Endodermal cell (in vitro differentiated cells): ENCODE measurements around the gene DPEP2NB. TPM values are rescaled to one million over a fixed set of nuclear protein-coding genes. Genes with fewer than 3 reads are reported as not detected.

Experiments
- DNase-seq: peaks from one replicate; pipeline ENCODE4 v3.0.0-alpha.2; 2017
- H3K27ac ChIP-seq: 2 replicates; pipeline ENCODE4 v1.5.1; 2013; ENCODE audit warnings: mild to moderate bottlenecking, low read depth, low read length, moderate library complexity
- H3K27me3 ChIP-seq: 2 replicates; pipeline ENCODE4 v1.6.1; 2013; ENCODE audit warnings: mild to moderate bottlenecking, low read length, moderate library complexity; ENCODE audit not compliant: insufficient read depth, control insufficient read depth, poor library complexity, severe bottlenecking
- H3K36me3 ChIP-seq: 2 replicates; pipeline ENCODE4 v1.7.0; 2013; ENCODE audit warnings: mild to moderate bottlenecking, low read length, moderate library complexity; ENCODE audit not compliant: control insufficient read depth, insufficient read depth
- H3K4me1 ChIP-seq: one replicate; pipeline ENCODE4 v1.7.0; 2013; ENCODE audit warnings: low read length; ENCODE audit not compliant: control insufficient read depth, insufficient read depth
- H3K4me3 ChIP-seq: 2 replicates; pipeline ENCODE4 v1.5.1; 2013; ENCODE audit warnings: mild to moderate bottlenecking, low read length, moderate library complexity
- H3K9ac ChIP-seq: 2 replicates; pipeline ENCODE4 v1.6.1; 2013; ENCODE audit warnings: mild to moderate bottlenecking, low read length, moderate library complexity; ENCODE audit not compliant: poor library complexity, severe bottlenecking; ENCODE audit errors: extremely low read depth
- H3K9me3 ChIP-seq: 2 replicates; pipeline ENCODE4 v1.6.1; 2013; ENCODE audit warnings: mild to moderate bottlenecking, low read length, moderate library complexity; ENCODE audit not compliant: control insufficient read depth
- H3K27ac Mint-ChIP-seq: 2 replicates; pipeline ENCODE4 v1.8.0; 2020; ENCODE audit warnings: mixed read lengths
- H3K27me3 Mint-ChIP-seq: 2 replicates; pipeline ENCODE4 v1.8.0; 2021; ENCODE audit warnings: mild to moderate bottlenecking, mixed read lengths; ENCODE audit not compliant: insufficient read depth
- H3K36me3 Mint-ChIP-seq: 2 replicates; pipeline ENCODE4 v1.8.0; 2020; ENCODE audit warnings: low read depth, mixed read lengths
- H3K4me1 Mint-ChIP-seq: 2 replicates; pipeline ENCODE4 v1.8.0; 2020; ENCODE audit warnings: mixed read lengths
- H3K4me3 Mint-ChIP-seq: 2 replicates; pipeline ENCODE4 v1.8.0; 2020; ENCODE audit warnings: mild to moderate bottlenecking, moderate library complexity, mixed read lengths
- H3K9me3 Mint-ChIP-seq: 2 replicates; pipeline ENCODE4 v1.8.0; 2020; ENCODE audit warnings: mild to moderate bottlenecking, mixed read lengths
- WGBS, 2 experiments: methylation state at CpG; one replicate each; pipeline versions ENCODE4 v1.1.5 to v1.1.7; 2013; ENCODE audit warnings: missing lambda C conversion rate in 2 of 2, mixed read lengths in 1 of 2; ENCODE audit not compliant: insufficient coverage in 1 of 2, insufficient read length in 1 of 2; 5-methylcytosine and 5-hydroxymethylcytosine counted together
- total RNA-seq, 2 donors: library from RNA; stranded (reverse); fragmentation: NEBNext Ultra II Directional in 1 of 2; extraction: Animal tissue kit (Norgen Biotek cat#: 25700) in 1 of 2; gene quantifications; 2 replicates in 1 of 2; 3 replicates in 1 of 2; pipeline ENCODE4 v1.2.1, GENCODE V29; 2021
- TF ChIP-seq, protein P1 (sequence below): fragments of 200-600 bp; sonication (generic); conservative IDR thresholded peaks from 2 replicates; pipeline ENCODE4 v1.5.0; 2021; ENCODE audit warnings: antibody characterized with exemption, mild to moderate bottlenecking

DPEP2NB gene
- total RNA-seq, 2 donors from 2014 or later: not detected

DNA sequence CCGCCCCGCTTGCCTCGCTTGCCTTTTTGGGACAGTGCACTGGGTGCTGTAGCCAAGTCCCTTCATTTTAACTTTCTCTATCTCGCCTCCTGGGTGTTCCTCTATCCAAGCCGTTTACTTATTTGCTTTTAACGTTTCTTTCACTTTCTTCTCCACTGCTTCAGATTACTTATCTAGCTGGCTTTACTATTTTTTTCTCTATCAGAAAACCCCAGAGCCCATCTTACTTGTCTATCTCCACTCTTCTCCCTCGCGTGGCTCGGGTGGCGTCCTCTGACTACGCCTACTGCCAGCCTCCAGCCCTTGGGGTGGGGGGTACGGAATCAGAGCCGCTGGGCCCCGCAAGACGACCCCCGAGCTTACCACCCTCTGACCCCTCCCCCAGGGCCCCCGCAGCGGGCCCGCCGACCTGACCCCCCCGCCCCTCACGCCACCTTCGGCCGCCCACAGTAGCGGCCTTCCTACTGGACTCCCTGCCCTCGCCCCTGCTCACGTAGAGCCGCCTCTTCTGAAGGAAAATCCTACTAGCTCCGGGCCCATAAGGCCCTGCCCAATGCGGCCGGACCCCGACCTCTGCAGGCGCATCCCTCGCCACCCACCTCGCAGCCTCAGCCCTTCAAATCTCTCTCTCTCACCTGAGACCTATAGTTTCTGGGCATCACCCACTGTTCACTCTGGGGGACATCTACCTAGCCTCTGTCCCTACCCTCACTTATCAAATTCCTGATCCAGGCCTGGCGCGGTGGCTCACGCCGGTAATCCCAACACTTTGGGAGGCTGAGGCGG is 46.3 kb downstream of the DPEP2NB start:
- Histone ChIP-seq H3K27me3 (no peaks in the 10 kb centered on the region), H3K4me1 (peaks cover 15% of the 10 kb centered on the region), H3K36me3 (peaks cover 3% of the 10 kb centered on the region), H3K9me3 (no peaks in the 10 kb centered on the region), H3K27ac (no peak overlapping the region), H3K9ac (no peak overlapping the region), H3K4me3 (no peak overlapping the region)
- Mint-ChIP-seq H3K4me3 (peak overlapping the region; percentile 81), H3K9me3 (no peaks in the 10 kb centered on the region), H3K36me3 (no peaks in the 10 kb centered on the region), H3K4me1 (peaks cover 21% of the 10 kb centered on the region), H3K27ac (peak overlapping the region; percentile 75), H3K27me3 (peaks cover 15% of the 10 kb centered on the region)
- 72 to 86% methylated on average over 26 to 38 of the region's 40 CpGs for WGBS, 2 experiments
- DNase-seq: peak; percentile 90
- TF ChIP-seq, protein P1, sequence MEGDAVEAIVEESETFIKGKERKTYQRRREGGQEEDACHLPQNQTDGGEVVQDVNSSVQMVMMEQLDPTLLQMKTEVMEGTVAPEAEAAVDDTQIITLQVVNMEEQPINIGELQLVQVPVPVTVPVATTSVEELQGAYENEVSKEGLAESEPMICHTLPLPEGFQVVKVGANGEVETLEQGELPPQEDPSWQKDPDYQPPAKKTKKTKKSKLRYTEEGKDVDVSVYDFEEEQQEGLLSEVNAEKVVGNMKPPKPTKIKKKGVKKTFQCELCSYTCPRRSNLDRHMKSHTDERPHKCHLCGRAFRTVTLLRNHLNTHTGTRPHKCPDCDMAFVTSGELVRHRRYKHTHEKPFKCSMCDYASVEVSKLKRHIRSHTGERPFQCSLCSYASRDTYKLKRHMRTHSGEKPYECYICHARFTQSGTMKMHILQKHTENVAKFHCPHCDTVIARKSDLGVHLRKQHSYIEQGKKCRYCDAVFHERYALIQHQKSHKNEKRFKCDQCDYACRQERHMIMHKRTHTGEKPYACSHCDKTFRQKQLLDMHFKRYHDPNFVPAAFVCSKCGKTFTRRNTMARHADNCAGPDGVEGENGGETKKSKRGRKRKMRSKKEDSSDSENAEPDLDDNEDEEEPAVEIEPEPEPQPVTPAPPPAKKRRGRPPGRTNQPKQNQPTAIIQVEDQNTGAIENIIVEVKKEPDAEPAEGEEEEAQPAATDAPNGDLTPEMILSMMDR: peak; percentile 10

DNA sequence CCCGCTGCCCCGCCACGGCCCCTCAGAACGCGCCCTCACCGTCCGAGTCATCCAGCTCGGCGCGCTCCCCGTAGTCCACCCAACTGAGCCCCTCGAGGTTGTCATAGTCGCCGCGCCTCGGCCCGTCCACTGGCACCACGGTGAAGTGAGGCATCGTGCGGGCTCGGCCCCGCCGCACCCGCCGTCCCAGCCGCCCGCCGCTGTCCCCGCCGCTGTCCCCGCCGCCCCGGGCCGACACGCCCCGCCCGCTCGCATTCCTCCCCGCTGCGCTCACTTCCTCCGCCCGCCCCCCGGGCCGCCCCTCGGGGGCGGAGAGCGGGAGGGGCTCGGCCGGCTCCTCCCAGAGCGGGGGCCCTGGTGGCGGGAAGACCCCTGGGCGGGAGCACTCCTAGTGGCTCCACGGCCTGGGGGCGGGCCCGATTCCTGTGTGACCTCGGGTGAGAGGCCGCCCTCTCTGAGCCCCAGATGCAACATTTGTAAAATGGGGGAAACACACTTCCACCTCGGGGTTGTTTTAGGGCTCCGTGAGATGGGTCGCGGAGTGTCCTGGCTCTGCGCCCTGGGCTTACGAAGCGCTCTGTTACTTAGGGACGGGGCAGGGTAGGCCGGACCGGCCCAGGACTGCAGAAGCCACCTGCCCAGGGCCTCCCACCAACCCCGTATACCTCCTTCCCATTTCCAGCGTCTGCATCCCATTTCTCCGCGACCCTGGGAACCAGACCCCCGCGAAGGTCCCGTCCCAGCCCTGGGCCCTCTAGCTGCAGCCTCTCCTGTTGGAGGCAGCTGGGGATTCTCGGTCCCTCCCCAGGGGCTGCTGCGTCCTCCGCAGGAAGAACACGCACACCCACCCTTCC is 47.1 kb downstream of the DPEP2NB start, which contains the start of gene SLC12A4:
Gene SLC12A4 (minus strand): TSS at position 238 of the 854 bp plus-strand sequence. CDS start 84 bp downstream, at position 154.
- Mint-ChIP-seq H3K36me3 (no peaks in the 10 kb centered on the region), H3K4me3 (peak within 1 kb of the TSS; percentile 81), H3K4me1 (peaks cover 21% of the 10 kb centered on the region), H3K27ac (peak within 1 kb of the TSS; percentile 81), H3K9me3 (no peaks in the 10 kb centered on the region), H3K27me3 (peaks cover 15% of the 10 kb centered on the region)
- Histone ChIP-seq H3K4me1 (peaks cover 16% of the 10 kb centered on the region), H3K9me3 (no peaks in the 10 kb centered on the region), H3K4me3 (peak within 1 kb of the TSS; percentile 95), H3K27ac (no peak within 1 kb of the TSS), H3K9ac (peak within 1 kb of the TSS; percentile 76), H3K36me3 (peaks cover 6% of the 10 kb centered on the region), H3K27me3 (no peaks in the 10 kb centered on the region)
- 17 to 40% methylated on average over 26 to 77 of the region's 78 CpGs for WGBS, 2 experiments
- peak; percentile 94 for DNase-seq
- TF ChIP-seq, protein P1: no peak

DNA sequence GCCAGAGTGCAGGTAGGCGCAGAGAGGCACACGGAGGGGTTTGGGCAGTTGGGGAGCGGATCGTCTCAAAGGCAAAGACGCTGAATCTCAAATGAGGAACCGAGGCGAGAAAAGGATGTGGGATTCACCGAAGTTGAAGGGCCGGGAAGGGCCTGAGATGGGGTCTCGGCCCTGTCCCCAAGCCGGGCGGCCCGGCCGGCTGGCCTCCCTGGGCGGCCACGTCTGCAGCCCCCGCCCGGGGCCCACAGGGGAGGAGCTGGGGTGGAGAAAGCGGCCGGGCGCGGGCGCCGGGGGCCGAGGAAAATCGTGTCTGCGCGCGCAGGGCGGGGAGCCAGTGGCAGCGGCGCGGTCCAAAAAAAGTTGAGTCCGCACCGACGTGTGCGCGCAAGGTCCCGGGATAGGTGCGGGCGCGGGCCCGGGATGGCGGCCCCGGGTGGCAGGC is 47.7 kb downstream of the DPEP2NB start:
- peak overlapping the region; percentile 81 for H3K27ac Mint-ChIP-seq
- no peak overlapping the region for H3K27ac ChIP-seq
- 2% methylated on average over 28 to 45 of the region's 45 CpGs for WGBS, 2 experiments
- H3K4me1 Mint-ChIP-seq: peaks cover 21% of the 10 kb centered on the region
- H3K27me3 ChIP-seq: no peaks in the 10 kb centered on the region
- peak overlapping the region; percentile 81 for H3K4me3 Mint-ChIP-seq
- peaks cover 15% of the 10 kb centered on the region for H3K27me3 Mint-ChIP-seq
- H3K9me3 ChIP-seq: no peaks in the 10 kb centered on the region
- peaks cover 9% of the 10 kb centered on the region for H3K36me3 ChIP-seq
- H3K36me3 Mint-ChIP-seq: peaks cover 2% of the 10 kb centered on the region
- peak overlapping the region; percentile 76 for H3K9ac ChIP-seq
- DNase-seq: peak; percentile 67
- H3K4me1 ChIP-seq: peaks cover 16% of the 10 kb centered on the region
- H3K9me3 Mint-ChIP-seq: no peaks in the 10 kb centered on the region
- TF ChIP-seq, protein P1: no peak
- H3K4me3 ChIP-seq: peak overlapping the region; percentile 95
